AG04449 (cell line): ENCODE measurements around the gene WFIKKN1.

Experiments used
- CTCF ChIA-PET: fragments of 350-600 bp; formaldehyde crosslinking; extraction: SDS; loops from one replicate; lab custom pipeline; 2021; ENCODE audit warnings: antibody characterized with exemption; lab: Yijun Ruan, JAX
- POLR2A ChIA-PET: fragments of 400-600, 350-600 bp; formaldehyde crosslinking; extraction: SDS; loops from one replicate; lab custom pipeline; 2020; ENCODE audit warnings: antibody characterized with exemption, inconsistent platforms; lab: Yijun Ruan, JAX
- DNase-seq: peaks from one replicate; pipeline ENCODE4 v3.0.0-alpha.2; 2010; ENCODE audit warnings: low read depth, low spot score
- H3K4me3 ChIP-seq: 2 replicates; pipeline ENCODE4 v1.5.1; 2011; ENCODE audit warnings: low read depth, mild to moderate bottlenecking, control low read depth, low read length
- TF ChIP-seq, protein P1 (sequence below): IDR thresholded peaks from one replicate; pipeline ENCODE4 v1.5.1; 2011; ENCODE audit warnings: mild to moderate bottlenecking, moderate library complexity, low read length, control low read depth, inconsistent platforms; ENCODE audit not compliant: insufficient read depth; ENCODE audit errors: missing control alignments

The WFIKKN1 gene

DNA sequence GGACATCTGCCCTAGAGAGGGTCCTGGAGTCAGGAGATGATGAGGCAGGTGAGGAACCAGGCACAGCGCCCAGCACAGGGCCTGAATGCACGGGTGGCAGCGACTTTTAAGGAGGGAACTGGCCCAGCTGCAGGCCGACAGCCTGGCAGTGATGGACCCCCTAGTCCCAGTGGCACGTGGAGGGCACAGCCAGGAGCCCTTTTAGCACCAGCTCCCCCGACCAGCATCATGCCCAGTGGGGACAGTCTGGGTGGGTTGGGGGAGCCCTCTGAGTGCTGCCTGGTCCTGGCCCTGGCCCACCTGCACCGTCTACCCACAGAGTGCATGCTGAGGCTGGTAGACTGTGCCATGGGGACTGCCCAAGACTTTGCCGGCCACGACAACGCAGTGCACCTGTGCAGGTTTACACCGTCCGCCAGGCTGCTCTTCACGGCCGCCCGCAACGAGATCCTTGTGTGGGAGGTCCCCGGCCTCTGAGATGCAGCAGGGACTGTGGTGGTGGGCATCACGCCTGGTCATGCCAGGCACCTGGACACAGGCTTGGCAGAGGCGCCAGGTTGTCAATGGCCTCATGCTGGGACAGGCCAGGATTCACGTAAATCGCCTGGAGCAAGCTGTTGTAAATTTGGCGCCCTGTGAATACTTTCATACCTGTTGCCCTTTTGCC is 36.5 kb downstream of the WFIKKN1 start:
- ChIA-PET POLR2A (interaction anchor here (1.0 to 1.5 kb wide), 2 partner anchors 9 to 41 kb away, joined by 3 to 4 read pairs; no protein-coding TSS in a partner anchor), CTCF (interaction anchor here (0.6 to 2.7 kb wide), 26 partner anchors 8 to 127 kb away, joined by 3 to 21 read pairs (median 4); partner anchors contain the start of genes CHTF18, RHBDL1, STUB1 and WDR90)
- DNase-seq: no peak
- TF ChIP-seq, protein P1, sequence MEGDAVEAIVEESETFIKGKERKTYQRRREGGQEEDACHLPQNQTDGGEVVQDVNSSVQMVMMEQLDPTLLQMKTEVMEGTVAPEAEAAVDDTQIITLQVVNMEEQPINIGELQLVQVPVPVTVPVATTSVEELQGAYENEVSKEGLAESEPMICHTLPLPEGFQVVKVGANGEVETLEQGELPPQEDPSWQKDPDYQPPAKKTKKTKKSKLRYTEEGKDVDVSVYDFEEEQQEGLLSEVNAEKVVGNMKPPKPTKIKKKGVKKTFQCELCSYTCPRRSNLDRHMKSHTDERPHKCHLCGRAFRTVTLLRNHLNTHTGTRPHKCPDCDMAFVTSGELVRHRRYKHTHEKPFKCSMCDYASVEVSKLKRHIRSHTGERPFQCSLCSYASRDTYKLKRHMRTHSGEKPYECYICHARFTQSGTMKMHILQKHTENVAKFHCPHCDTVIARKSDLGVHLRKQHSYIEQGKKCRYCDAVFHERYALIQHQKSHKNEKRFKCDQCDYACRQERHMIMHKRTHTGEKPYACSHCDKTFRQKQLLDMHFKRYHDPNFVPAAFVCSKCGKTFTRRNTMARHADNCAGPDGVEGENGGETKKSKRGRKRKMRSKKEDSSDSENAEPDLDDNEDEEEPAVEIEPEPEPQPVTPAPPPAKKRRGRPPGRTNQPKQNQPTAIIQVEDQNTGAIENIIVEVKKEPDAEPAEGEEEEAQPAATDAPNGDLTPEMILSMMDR: no peak
- H3K4me3 ChIP-seq: no peak overlapping the region

DNA sequence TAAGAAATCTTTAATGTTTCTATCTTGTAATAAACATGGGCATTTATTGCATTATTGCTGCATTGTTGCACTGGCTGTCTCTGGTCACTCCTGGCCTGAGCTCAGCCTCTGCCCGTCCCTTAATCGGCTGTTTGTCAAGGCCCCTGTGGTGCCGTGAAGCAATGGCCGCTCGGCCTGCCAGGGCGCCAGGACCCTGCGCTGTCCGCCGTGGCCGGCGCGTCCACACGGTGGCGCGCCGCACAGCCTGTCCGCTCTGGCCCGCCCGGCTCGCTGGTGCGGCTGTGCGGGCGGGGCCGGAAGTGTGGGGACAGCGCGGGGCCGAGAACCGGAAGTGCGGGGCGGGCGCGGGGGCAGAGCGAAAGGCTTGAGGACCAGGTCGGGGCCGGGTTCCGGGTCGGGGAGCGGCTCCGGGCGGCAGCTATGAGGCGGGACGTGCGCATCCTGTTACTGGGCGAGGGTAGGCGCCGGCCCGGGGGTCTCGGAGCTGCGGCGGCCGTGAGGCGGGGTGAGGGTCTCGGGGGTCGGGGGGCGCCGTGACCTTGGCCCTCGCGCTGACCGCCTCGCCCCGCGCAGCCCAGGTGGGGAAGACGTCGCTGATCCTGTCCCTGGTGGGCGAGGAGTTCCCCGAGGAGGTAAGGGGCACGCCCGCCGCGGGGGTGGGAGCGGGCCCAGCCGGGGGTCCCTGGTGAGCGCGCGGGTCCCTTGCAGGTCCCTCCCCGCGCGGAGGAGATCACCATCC is 37.2 kb downstream of the WFIKKN1 start, which contains the start of gene RHOT2:
RHOT2 (plus strand) TSS at position 353 of the 739 bp plus-strand sequence; CDS start at position 421, 68 bp downstream.
- TF ChIP-seq, protein P1: peak; percentile 81
- peak within 1 kb of the TSS; percentile 85 for H3K4me3 ChIP-seq
- no peak for DNase-seq
- POLR2A ChIA-PET: interaction anchor here (1.0 to 1.9 kb wide), 3 partner anchors 8 to 41 kb away, joined by 3 to 6 read pairs (median 4); no protein-coding TSS in a partner anchor
- CTCF ChIA-PET: interaction anchor here (0.6 to 2.7 kb wide), 28 partner anchors 8 to 129 kb away, joined by 3 to 21 read pairs (median 4); partner anchors contain the start of genes CHTF18, RHBDL1, STUB1 and WDR90

DNA sequence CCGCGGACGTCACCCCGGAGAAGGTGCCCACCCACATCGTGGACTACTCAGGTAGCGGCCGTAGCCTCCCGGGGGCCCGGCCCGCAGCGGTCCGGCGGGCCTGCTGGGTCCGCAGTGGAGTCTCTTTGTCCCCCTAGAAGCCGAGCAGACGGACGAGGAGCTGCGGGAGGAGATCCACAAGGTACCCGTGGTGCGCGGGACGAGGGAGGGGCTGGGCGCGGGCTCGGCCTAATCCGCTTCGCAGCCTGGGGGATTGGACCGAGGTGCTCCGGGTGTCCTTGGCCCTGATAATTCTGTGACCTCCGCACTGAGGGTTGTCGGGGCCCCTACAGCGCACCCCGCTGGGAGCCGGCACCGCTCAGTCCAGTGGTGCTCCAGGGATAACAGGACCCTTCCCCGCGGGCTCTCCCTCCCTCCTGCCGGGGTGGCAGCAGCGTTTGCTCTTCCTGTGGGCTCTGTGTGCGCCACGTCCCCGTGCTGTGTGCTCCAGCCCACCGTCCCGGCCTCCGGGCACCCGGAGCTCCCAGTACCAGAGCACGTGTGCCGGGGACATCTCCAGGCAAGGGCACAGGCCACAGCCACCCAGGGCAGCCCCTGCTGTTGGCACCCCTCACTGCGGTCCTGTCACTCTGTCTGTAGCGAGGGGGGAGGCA is 37.9 kb downstream of the WFIKKN1 start:
- ChIA-PET POLR2A (interaction anchor here (1.0 to 1.9 kb wide), 2 partner anchors 10 to 42 kb away, joined by 4 to 6 read pairs; no protein-coding TSS in a partner anchor), CTCF (interaction anchor here (0.7 to 2.7 kb wide), 12 partner anchors 7 to 130 kb away, joined by 3 to 13 read pairs (median 8); partner anchors contain the start of gene RHBDL1)
- DNase-seq: no peak
- peak overlapping the region; percentile 85 for H3K4me3 ChIP-seq
- TF ChIP-seq, protein P1: no peak

DNA sequence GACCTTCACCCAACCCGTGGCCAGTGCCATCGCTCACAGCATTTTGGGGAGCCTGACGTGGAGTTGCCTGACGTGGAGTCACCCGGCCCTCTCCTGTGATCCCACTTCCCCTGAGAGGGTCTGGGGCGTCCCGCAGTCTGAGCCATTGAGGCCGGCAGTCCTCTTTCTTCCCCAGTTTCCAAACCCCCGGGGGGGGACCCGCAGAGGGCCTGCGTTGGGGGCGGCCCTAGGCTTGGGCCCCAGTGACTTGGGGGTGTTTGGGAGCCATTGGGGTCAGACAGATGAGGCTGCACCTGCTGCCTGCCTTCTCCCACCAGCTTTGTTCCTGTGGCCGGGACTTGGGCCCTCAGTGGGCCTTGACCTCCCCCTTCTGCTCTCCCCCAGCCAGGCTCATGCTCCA is 38.9 kb downstream of the WFIKKN1 start:
- ChIA-PET POLR2A (interaction anchor here (0.5 to 1.9 kb wide), 2 partner anchors 9 to 86 kb away, joined by 5 to 6 read pairs; no protein-coding TSS in a partner anchor), CTCF (interaction anchor here (1.2 kb wide), 1 partner anchor 11 kb away, joined by 3 read pairs; the partner anchor contains the start of gene STUB1)
- peak overlapping the region; percentile 85; the same call in 1 of the 2 replicates for H3K4me3 ChIP-seq
- no peak for DNase-seq
- TF ChIP-seq, protein P1: no peak

DNA sequence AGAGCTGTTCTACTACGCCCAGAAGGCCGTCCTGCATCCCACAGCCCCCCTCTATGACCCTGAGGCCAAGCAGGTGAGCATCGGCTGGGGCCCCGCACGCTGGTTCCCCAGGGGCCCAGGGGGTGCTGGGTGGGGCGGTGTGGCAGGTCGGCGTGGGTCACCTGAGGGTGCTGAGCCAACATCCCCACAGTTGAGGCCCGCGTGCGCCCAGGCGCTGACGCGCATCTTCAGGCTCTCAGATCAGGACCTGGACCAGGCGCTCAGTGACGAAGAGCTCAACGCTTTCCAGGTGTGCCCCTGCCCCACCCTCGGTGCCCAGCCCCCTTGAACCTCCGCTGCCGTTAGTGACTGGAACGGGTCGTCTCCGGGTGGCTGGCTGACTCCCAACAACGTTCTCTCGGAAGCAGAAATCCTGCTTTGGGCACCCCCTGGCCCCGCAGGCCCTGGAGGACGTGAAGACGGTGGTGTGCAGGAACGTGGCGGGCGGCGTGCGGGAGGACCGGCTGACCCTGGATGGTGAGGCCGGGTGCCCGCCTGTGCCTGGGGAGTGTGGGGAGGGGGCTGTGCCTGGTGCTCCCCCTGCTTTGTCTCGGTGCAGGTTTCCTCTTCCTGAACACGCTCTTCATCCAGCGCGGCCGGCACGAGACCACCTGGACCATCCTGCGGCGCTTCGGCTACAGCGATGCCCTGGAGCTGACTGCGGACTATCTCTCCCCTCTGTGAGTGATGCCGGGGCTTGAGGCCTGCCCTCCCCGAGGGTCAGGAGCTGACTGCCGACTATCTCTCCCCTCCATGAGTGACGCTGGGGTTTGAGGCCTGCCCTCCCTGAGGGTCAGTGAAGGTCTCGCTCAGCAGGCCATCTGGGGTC is 39.9 kb downstream of the WFIKKN1 start:
- TF ChIP-seq, protein P1: no peak
- ChIA-PET CTCF (interaction anchor here (0.9 to 1.2 kb wide), 3 partner anchors 9 to 50 kb away, joined by 3 to 4 read pairs (median 3); partner anchors contain the start of gene ANTKMT), POLR2A (interaction anchor here (0.6 to 0.9 kb wide), 2 partner anchors 10 to 100 kb away, joined by 3 read pairs; partner anchors contain the start of gene STUB1)
- H3K4me3 ChIP-seq: no peak overlapping the region
- DNase-seq: no peak
